NCI-H524 (cell line): ENCODE data around the gene MSI2.

Experiments used
- DNase-seq, 2 experiments: peaks; one replicate each; lab custom pipeline; 2025; lab: John Stamatoyannopoulos, UW

Gene MSI2

DNA sequence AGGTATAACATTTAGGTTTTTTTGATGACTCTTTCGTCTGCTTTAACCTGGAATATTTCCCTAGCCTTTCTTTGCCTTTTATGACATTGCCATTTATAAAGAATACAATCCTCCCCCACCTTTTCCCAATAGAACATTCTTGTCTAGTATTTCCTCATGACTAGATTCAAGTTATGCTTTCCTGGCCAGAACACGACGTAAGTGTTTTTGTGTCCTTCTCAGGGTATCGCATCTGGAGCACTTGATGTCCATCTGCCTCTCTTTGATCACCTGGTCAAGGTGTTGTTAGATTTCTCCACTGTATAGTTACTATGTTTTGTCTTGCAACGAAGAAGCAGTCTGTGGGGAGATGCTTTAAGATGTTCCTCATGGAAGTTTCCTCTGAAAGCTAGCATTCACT, 87.4 kb downstream of the MSI2 start:
- no peak for DNase-seq

DNA sequence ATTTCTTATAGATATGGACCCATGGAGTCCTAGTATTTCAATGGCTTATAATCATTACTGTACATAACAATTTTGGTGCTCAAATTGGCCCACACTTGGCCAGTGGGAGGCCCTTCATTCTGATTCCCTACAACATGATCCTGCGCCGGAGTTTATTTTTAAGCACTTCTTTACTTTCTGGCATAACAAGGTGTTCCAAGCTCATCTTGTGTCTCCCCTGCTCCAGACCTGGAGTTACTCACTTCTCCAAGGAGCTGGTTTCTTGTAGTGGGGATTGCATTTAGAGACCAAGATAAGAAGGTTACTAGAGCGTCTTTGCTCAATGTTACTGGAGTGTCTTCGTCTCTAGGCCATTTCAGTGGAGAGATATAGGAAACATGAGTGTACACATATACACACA, 87.9 kb downstream of the MSI2 start:
- DNase-seq, result no peak

- peak; percentile 55 to 94 for DNase-seq
Measured at GRCh38 chr17:57349541-57350247, 93.4 kb downstream of the MSI2 start.

- no peak for DNase-seq
Measured at GRCh38 chr17:57350266-57350665, 93.9 kb downstream of the MSI2 start.

- DNase-seq, result no peak
Measured at GRCh38 chr17:57352665-57353175, 96.4 kb downstream of the MSI2 start.

- no peak for DNase-seq
Measured at GRCh38 chr17:57354673-57355072, 98.3 kb downstream of the MSI2 start.

- no peak for DNase-seq
Measured at GRCh38 chr17:57355090-57355859, 99.0 kb downstream of the MSI2 start.

DNA sequence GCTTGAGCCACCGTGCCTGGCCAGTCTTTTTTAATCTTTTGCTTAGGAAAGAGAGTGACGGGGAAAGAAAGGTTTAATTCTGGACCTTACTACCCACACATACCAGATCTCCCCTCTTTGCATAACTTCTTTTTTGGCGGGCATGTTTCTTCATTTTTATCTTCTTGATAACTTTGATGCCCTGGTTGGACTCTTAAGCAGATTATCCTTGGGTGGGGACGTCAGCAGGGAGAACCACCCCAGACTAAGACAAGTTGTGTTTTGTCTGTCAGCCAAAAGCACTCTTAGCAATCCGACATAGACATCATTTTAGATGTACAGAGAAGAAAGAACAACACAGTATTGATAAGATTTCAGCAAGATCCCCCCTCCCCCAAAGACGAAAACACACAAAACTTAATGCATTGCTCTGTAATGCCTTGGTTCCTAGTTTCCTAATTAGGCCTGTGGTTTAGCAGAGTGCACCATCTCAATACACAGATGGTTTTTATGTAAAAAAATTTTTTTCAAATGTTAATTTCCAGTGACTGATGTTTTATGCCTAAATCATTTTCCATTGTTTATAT, 99.9 kb downstream of the MSI2 start:
- DNase-seq, result no peak

- DNase-seq, result no peak
Measured at GRCh38 chr17:57356719-57357391, 100.5 kb downstream of the MSI2 start.

DNA sequence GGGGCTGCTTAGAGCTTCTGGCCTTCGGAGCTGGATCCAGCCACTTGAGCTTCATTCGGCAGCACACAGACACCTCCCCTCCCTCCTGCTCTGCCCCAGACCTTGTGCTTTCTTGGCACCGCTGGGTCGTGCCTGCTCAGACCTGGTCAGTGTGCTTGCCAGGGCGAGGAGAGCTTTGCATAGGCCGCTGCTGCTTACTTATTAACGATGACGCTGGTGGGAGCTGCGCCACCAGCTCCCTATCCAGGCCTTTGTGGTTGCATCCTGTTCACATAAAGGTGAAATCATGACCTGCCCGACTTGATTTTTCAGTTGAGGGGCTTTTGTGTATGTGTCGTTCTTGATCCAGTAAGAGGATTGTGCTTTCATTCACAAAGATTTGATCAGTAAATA, 101.1 kb downstream of the MSI2 start:
- no peak for DNase-seq

DNA sequence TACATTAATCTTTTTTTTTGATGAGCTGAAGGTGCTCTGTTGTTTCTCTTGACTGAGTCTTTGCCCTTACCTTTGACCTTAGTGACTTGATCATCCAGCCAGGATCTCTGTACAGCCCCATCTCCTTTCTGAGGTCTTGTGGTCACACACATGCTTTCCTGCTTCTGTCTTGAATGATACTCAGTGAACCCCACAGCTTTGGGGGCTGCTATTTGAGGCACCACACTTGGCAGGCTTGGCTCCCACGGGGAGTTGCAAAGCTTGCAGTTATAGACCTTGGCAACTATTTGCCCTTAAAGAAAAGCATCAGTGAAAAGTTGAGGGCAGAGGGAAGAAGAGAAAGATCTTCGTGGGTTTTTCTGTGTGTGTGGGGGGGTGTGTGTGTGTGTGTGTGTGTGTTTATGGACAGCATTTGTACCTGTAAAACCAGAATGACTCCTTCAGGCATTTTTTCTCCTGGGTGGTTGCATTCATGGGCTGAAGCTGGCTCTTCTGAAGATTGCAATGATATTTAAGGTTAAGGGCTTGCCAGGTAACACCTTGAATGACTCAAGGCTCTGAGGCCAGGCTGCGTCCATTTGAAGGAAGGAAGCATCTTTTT, 101.6 kb downstream of the MSI2 start:
- no peak for DNase-seq

- DNase-seq, result no peak
Measured at GRCh38 chr17:57360266-57360665, 103.9 kb downstream of the MSI2 start.

DNA sequence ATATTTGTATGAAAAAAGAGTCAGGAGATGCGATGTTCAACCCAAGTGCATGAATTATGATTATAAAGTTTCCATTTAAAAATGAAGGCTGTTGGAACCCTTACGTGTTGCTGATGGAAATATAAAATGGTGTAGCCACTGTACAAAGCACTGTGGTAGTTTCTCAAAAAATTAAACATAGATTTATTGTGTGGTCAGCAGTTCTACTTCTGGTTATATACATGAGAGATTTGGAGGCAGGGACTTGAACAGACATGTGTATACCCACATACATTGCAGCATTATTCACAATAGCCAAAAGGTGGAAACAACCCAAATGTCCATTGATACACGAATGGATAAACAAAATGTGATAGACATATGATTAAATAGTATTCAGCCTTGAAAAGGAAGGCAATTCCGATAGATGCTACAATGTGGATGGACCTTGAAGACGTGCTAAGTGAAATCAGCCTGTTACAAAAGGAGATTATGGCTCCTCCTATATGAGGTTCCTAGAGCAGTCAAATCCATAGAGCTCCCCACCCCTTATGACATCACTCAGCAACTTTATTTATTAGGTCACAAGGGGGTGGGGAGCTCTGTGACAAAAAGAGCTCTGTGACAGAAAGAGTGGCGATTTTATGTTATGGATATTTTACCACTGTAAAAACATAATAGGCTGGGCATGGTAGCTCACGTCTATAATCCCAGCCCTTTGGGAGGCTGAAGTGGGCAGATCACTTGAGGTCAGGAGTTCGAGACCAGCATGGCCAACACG, 106.7 kb downstream of the MSI2 start:
- DNase-seq, result no peak

DNA sequence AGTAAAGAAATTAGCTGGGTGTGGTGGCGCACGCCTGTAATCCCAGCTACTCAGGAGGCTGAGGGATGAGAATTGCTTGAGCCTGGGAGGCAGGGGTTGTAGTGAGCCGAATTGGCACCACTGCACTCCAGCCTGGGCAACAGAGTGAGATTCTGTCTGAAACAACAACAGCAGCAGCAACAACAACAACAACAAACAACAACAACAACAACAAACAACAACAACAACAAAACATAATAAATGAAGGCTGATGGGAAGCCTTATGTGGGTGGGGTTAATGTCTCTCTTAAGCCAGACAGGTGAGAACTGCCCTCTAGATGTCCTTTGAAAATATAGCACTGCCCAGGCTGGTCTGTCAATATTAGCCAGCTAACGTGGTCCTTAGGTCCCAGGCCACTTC, 107.3 kb downstream of the MSI2 start:
- no peak for DNase-seq

DNA sequence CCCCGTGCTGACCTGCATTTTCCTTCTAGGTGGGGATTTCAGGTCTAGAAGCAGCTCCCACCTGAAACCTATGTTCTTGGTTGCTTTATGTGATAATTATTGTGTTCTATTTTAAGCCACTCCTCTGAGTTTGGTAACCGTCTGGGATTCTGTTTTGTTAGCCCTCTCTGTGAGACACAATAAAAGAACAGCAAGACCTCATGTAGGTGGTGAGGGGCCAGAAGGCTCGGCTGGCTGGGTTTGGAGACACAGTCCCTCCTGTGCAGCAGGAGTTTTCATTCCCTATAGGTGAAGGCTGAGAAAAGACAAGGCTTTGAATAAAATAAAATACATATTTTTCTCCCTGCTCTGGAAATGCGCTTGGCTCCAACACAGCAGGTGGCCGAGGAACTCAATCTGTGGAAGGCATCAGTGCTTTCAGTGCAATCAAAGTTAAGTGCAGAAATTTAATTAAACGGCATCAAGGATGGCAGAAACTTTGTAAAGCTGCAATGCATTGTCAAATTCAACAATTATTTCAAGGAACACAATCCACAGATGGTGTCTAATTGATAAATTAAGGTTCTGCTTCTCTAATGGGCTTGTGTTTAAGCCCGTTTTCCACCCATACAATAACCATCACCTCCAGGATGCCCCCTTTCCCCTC, 107.8 kb downstream of the MSI2 start:
- DNase-seq, result peak; percentile 33 to 65

- no peak for DNase-seq
Measured at GRCh38 chr17:57365420-57365819, 109.1 kb downstream of the MSI2 start.

- DNase-seq, result no peak
Measured at GRCh38 chr17:57366177-57366557, 109.8 kb downstream of the MSI2 start.

GRCh38 chr17:57366558-57367351, 110.4 kb downstream of the MSI2 start:
- DNase-seq, result no peak

GRCh38 chr17:57368637-57369336, 112.5 kb downstream of the MSI2 start:
- no peak for DNase-seq
